ENCODE measurements around the gene CTSF. TPM values are rescaled to one million over a fixed set of nuclear protein-coding genes. Genes with fewer than 3 reads are reported as not detected.

Gene CTSF
- total RNA-seq, 1 experiment from 2014 or later = 3.7 TPM

GRCh38 chr11:66524304-66525040 is 43.9 kb downstream of the CTSF start:
- H3K9me3 ChIP-seq (ENCODE audit: low read depth, low read length, poor library complexity, severe bottlenecking) = no peaks in the 10 kb centered on the region
- intact Hi-C loops (cut with micrococcal nuclease; ENCODE audit: unreplicated experiment) = no loop called here
- POLR2A ChIA-PET (ENCODE audit: low non-redundant PET) = no interaction called here
- no peak for DNase-seq (ENCODE audit: low spot score)
- H3K4me1 ChIP-seq (ENCODE audit: insufficient read depth, low read length, poor library complexity, severe bottlenecking) = no peaks in the 10 kb centered on the region
- H3K27me3 ChIP-seq (replicated peaks; ENCODE audit: insufficient read depth, low read depth, low read length, poor library complexity) = no peaks in the 10 kb centered on the region
- H3K36me3 ChIP-seq (ENCODE audit: insufficient read depth, low read length, poor library complexity, severe bottlenecking) = peaks cover 11% of the 10 kb centered on the region
- BruUV-seq (replicated peaks) = no TSS peak
- no peak overlapping the region for H3K4me3 ChIP-seq (ENCODE audit: low read depth, low read length, poor library complexity, severe bottlenecking)
- no peak for TF ChIP-seq EZH2 (IDR thresholded peaks at IDR 0.05; ENCODE audit: borderline replicate concordance, low read depth, low read length, poor library complexity, severe bottlenecking)
- TF ChIP-seq CTCF (conservative IDR thresholded peaks at IDR 0.05; ENCODE audit: low read depth, low read length) = no peak
- no peak overlapping the region for H3K27ac ChIP-seq (ENCODE audit: low read depth, low read length, poor library complexity, severe bottlenecking)
- CTCF ChIA-PET = no interaction called here

GRCh38 chr11:66523611-66524010 is 44.8 kb downstream of the CTSF start:
- BruUV-seq (replicated peaks) = no TSS peak
- H3K9me3 ChIP-seq (ENCODE audit: low read depth, low read length, poor library complexity, severe bottlenecking) = no peaks in the 10 kb centered on the region
- no peaks in the 10 kb centered on the region for H3K27me3 ChIP-seq (replicated peaks; ENCODE audit: insufficient read depth, low read depth, low read length, poor library complexity)
- intact Hi-C loops (cut with micrococcal nuclease; ENCODE audit: unreplicated experiment) = no loop called here
- no peak for DNase-seq (ENCODE audit: low spot score)
- ChIA-PET CTCF (no interaction called here), POLR2A (ENCODE audit: low non-redundant PET) (no interaction called here)
- no peak overlapping the region for H3K27ac ChIP-seq (ENCODE audit: low read depth, low read length, poor library complexity, severe bottlenecking)
- H3K4me1 ChIP-seq (ENCODE audit: insufficient read depth, low read length, poor library complexity, severe bottlenecking) = no peaks in the 10 kb centered on the region
- no peak for TF ChIP-seq CTCF (conservative IDR thresholded peaks at IDR 0.05; ENCODE audit: low read depth, low read length)
- TF ChIP-seq EZH2 (IDR thresholded peaks at IDR 0.05; ENCODE audit: borderline replicate concordance, low read depth, low read length, poor library complexity, severe bottlenecking) = no peak
- peaks cover 12% of the 10 kb centered on the region for H3K36me3 ChIP-seq (ENCODE audit: insufficient read depth, low read length, poor library complexity, severe bottlenecking)
- no peak overlapping the region for H3K4me3 ChIP-seq (ENCODE audit: low read depth, low read length, poor library complexity, severe bottlenecking)

Other genes starting within 250 kb of the CTSF start
- gene RIN1, start 232.2 kb downstream of the CTSF start, total RNA-seq (2021) = 4.9 and 6.4 TPM in 2 replicates
- 76.8 and 93.5 TPM in 2 replicates for gene BRMS1, start 223.5 kb downstream of the CTSF start, total RNA-seq (2021)
- gene B4GAT1, start 221.0 kb downstream of the CTSF start, total RNA-seq (2021) = 47.1 and 53.6 TPM in 2 replicates
- 60.4 and 62.4 TPM in 2 replicates for gene SLC29A2, start 196.8 kb downstream of the CTSF start, total RNA-seq (2021)
- gene NPAS4, start 147.6 kb downstream of the CTSF start, total RNA-seq (2021) = not detected in 2 replicates
- gene MRPL11, start 129.8 kb downstream of the CTSF start, total RNA-seq (2021) = 96.5 and 97.9 TPM in 2 replicates
- gene PELI3, start 101.7 kb downstream of the CTSF start, total RNA-seq (2021) = 15.4 and 18.5 TPM in 2 replicates
- gene DPP3, start 88.2 kb downstream of the CTSF start, total RNA-seq (2021) = 83.3 and 93.3 TPM in 2 replicates
- gene BBS1, start 58.0 kb downstream of the CTSF start, total RNA-seq (2021) = 40.5 and 48.4 TPM in 2 replicates
- 9.7 and 12.2 TPM in 2 replicates for gene ZDHHC24, start 22.6 kb downstream of the CTSF start, total RNA-seq (2021)
- not detected in 2 replicates for gene ACTN3, start 21.7 kb downstream of the CTSF start, total RNA-seq (2021)
- 0.90 and 1.1 TPM in 2 replicates for gene CCDC87, start 24.5 kb upstream of the CTSF start, total RNA-seq (2021)
- 43.8 and 56.8 TPM in 2 replicates for gene CCS, start 24.6 kb upstream of the CTSF start, total RNA-seq (2021)
- gene RBM14, start 48.0 kb upstream of the CTSF start, total RNA-seq (2021) = 152 and 162 TPM in 2 replicates
- 238 and 245 TPM in 2 replicates for gene RBM4, start 70.1 kb upstream of the CTSF start, total RNA-seq (2021)
- gene RBM4B, start 109.3 kb upstream of the CTSF start, total RNA-seq (2021) = 35.0 and 40.5 TPM in 2 replicates
- 21.1 and 34.4 TPM in 2 replicates for gene SPTBN2, start 160.6 kb upstream of the CTSF start, total RNA-seq (2021)